ENCODE data around the gene FMN1.

FMN1 gene

GRCh38 chr15:33043636-33044035 is 150.9 kb downstream of the FMN1 start:
- no peak for TF ChIP-seq CTCF (IDR thresholded peaks at IDR 0.05; ENCODE audit: insufficient read depth, low read depth, low read length, missing control alignments)
- DNase-seq (ENCODE audit: low read depth) = no peak
- H3K4me3 ChIP-seq (ENCODE audit: low read length) = no peak overlapping the region

GRCh38 chr15:33040496-33040895 is 154.0 kb downstream of the FMN1 start:
- no peak for DNase-seq (ENCODE audit: low read depth)
- H3K4me3 ChIP-seq (ENCODE audit: low read length) = no peak overlapping the region
- TF ChIP-seq CTCF (IDR thresholded peaks at IDR 0.05; ENCODE audit: insufficient read depth, low read depth, low read length, missing control alignments) = no peak

- no peak for DNase-seq (ENCODE audit: low read depth)
These were observed 159.9 kb downstream of the FMN1 start for GRCh38 chr15:33034588-33034987.

GRCh38 chr15:33032053-33032452 is 162.5 kb downstream of the FMN1 start:
- no peak for TF ChIP-seq CTCF (IDR thresholded peaks at IDR 0.05; ENCODE audit: insufficient read depth, low read depth, low read length, missing control alignments)
- no peak overlapping the region for H3K4me3 ChIP-seq (ENCODE audit: low read length)
- DNase-seq (ENCODE audit: low read depth) = no peak

More at GRCh38 chr15:33034588-33034987, 159.9 kb downstream of the FMN1 start:
- TF ChIP-seq CTCF (IDR thresholded peaks at IDR 0.05; ENCODE audit: insufficient read depth, low read depth, low read length, missing control alignments) = no peak
- no peak overlapping the region for H3K4me3 ChIP-seq (ENCODE audit: low read length)

GRCh38 chr15:33031324-33031821 is 163.1 kb downstream of the FMN1 start:
- no peak overlapping the region for H3K4me3 ChIP-seq (ENCODE audit: low read length)
- no peak for TF ChIP-seq CTCF (IDR thresholded peaks at IDR 0.05; ENCODE audit: insufficient read depth, low read depth, low read length, missing control alignments)
- DNase-seq (ENCODE audit: low read depth) = peak; percentile 76

- no peak overlapping the region for H3K4me3 ChIP-seq (ENCODE audit: low read length)
- no peak for TF ChIP-seq CTCF (IDR thresholded peaks at IDR 0.05; ENCODE audit: insufficient read depth, low read depth, low read length, missing control alignments)
- DNase-seq (ENCODE audit: low read depth) = no peak
These were observed 164.2 kb downstream of the FMN1 start for GRCh38 chr15:33030315-33030714.

- DNase-seq (ENCODE audit: low read depth) = no peak
- H3K4me3 ChIP-seq (ENCODE audit: low read length) = no peak overlapping the region
- TF ChIP-seq CTCF (IDR thresholded peaks at IDR 0.05; ENCODE audit: insufficient read depth, low read depth, low read length, missing control alignments) = no peak
These were observed 165.3 kb downstream of the FMN1 start for GRCh38 chr15:33029109-33029652.

Data from epithelial cell of esophagus (primary cell).